ENCODE results near the gene CNIH3. TPM values are rescaled to one million over a fixed set of nuclear protein-coding genes. Genes with fewer than 3 reads are reported as not detected.
A peak's percentile ranks its signal among the peaks of the same experiment; 100 is the strongest.

CNIH3 gene
- total RNA-seq, 1 experiment from 2014 or later, result 4.2 TPM

GRCh38 chr1:224718470-224719053 is 102.4 kb downstream of the CNIH3 start:
- Mint-ChIP-seq H3K27me3 (ENCODE audit: low read depth) (peaks cover 7% of the 10 kb centered on the region), H3K36me3 (ENCODE audit: insufficient read depth in 1 of 3, low read depth in 3 of 3) (no peaks in the 10 kb centered on the region; a peak in 1 of 7 replicates), H3K4me1 (peaks cover 6 to 8% of the 10 kb centered on the region in 2 experiments; a peak in 3 of 4 replicates), H3K4me3 (no peak overlapping the region), H3K9me3 (no peaks in the 10 kb centered on the region), H3K27ac (peak overlapping the region in 1 of 3 experiments; percentile 45; a peak in 1 of 7 replicates)
- Histone ChIP-seq H4K91ac (ENCODE audit: insufficient read length, low read depth, low read length) (no peak overlapping the region), H2BK20ac (ENCODE audit: low read depth, low read length, poor library complexity, severe bottlenecking) (no peak overlapping the region), H4K8ac (replicated peaks; ENCODE audit: insufficient read length, low read depth, low read length) (no peak overlapping the region), H3K4me1 (ENCODE audit: insufficient read depth, low read length) (no peaks in the 10 kb centered on the region), H2BK15ac (ENCODE audit: low read depth, low read length) (no peak overlapping the region), H3T11ph (ENCODE audit: low read length) (no peak overlapping the region), H3K27ac (ENCODE audit: insufficient read length, low read depth, low read length) (no peak overlapping the region), H2AFZ (ENCODE audit: low read length) (no peak overlapping the region), H3K18ac (ENCODE audit: insufficient read length, low read depth, low read length) (no peak overlapping the region), H3K27me3 (ENCODE audit: insufficient read depth, low read length) (no peaks in the 10 kb centered on the region), H3K9ac (ENCODE audit: extremely low read depth, insufficient read length, low read length) (no peak overlapping the region), H3K4me2 (ENCODE audit: insufficient read depth, insufficient read length, low read length) (no peak overlapping the region), H3K79me2 (ENCODE audit: insufficient read depth, low read length) (no peaks in the 10 kb centered on the region), H2BK12ac (ENCODE audit: insufficient read length, low read depth, low read length) (no peak overlapping the region), H4K5ac (ENCODE audit: insufficient read length, low read depth, low read length) (no peak overlapping the region), H2BK5ac (ENCODE audit: insufficient read length, low read length) (no peak overlapping the region), H2BK120ac (ENCODE audit: low read depth, low read length, poor library complexity, severe bottlenecking) (no peak overlapping the region), H3K4ac (ENCODE audit: low read depth, low read length) (no peak overlapping the region), H3K56ac (ENCODE audit: insufficient read length, low read depth, low read length) (no peak overlapping the region), H3K14ac (ENCODE audit: insufficient read depth, low read length) (no peak overlapping the region), H3K79me1 (ENCODE audit: insufficient read depth, low read depth, low read length, poor library complexity, severe bottlenecking) (no peaks in the 10 kb centered on the region), H2AK5ac (ENCODE audit: insufficient read length, low read length) (no peak overlapping the region), H3K9me3 (ENCODE audit: control insufficient read depth, low read depth, low read length) (no peaks in the 10 kb centered on the region), H3K23me2 (ENCODE audit: insufficient read length, low read depth, low read length, poor library complexity, severe bottlenecking) (no peaks in the 10 kb centered on the region), H3K23ac (ENCODE audit: insufficient read length, low read depth, low read length) (no peak overlapping the region), H4K20me1 (ENCODE audit: control insufficient read depth, insufficient read depth, insufficient read length) (no peaks in the 10 kb centered on the region)
- no CpG with 5 or more reads among the region's 9 CpGs for WGBS (ENCODE audit: extremely low coverage, insufficient read length, low lambda C conversion rate)
- no peak for DNase-seq
- no peak for TF ChIP-seq CTCF (conservative IDR thresholded peaks at IDR 0.05)
